Measurements from ENCODE around the gene XPNPEP2.

Gene XPNPEP2

DNA sequence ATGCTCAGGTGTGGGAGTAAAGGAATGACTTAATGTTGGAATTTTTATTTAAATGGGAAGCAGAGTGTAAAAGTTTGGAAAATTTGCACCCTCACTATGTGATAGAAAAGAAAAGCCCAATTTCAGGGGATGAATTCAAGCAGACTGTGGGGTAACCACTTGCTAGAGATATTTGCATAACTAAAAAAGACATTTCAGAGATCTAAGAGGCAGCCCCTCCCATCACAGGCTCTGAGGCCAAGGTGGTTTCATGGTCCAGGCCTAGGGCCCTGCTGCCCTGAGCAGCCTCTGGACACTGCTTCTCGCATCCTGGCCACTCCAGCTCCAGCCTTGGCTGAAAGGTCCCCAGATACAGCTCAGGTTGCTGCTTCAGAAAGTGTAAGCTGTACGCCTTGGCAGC is 5.9 kb upstream of the XPNPEP2 start:
- TF ChIP-seq, protein P1, sequence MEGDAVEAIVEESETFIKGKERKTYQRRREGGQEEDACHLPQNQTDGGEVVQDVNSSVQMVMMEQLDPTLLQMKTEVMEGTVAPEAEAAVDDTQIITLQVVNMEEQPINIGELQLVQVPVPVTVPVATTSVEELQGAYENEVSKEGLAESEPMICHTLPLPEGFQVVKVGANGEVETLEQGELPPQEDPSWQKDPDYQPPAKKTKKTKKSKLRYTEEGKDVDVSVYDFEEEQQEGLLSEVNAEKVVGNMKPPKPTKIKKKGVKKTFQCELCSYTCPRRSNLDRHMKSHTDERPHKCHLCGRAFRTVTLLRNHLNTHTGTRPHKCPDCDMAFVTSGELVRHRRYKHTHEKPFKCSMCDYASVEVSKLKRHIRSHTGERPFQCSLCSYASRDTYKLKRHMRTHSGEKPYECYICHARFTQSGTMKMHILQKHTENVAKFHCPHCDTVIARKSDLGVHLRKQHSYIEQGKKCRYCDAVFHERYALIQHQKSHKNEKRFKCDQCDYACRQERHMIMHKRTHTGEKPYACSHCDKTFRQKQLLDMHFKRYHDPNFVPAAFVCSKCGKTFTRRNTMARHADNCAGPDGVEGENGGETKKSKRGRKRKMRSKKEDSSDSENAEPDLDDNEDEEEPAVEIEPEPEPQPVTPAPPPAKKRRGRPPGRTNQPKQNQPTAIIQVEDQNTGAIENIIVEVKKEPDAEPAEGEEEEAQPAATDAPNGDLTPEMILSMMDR (IDR thresholded peaks at IDR 0.05), result no peak
- H3K27me3 ChIP-seq, result no peaks in the 10 kb centered on the region
- no peak overlapping the region for H3K4me3 ChIP-seq
- H3K4me1 ChIP-seq, result no peaks in the 10 kb centered on the region
- no peaks in the 10 kb centered on the region for H3K9me3 ChIP-seq
- no peaks in the 10 kb centered on the region for H3K36me3 ChIP-seq
- H3K27ac ChIP-seq, result no peak overlapping the region
- intact Hi-C loops (cut with DNase I; ENCODE audit: low total_unique reads), result no loop called here
- no peak for DNase-seq

DNA sequence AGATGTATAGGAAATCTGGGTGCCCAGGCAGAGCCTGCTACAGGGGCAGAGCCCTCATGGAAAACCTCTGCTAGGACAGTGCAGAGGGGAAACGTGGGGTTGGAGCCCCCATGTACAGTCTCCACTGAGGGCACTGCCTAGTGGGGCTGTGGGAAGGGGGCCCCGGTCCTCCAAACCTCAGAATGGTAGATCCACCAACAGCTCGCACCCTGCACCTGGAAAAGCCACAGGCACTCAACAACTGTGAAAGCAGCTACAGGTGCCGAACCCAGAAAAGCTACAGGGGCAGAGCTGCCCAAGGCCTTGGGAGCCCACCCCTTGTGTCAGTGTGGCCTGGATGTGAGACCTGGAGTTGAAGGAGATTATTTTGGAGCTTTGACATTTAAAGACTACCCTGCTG is 5.4 kb upstream of the XPNPEP2 start:
- Histone ChIP-seq H3K36me3 (no peaks in the 10 kb centered on the region), H3K4me3 (no peak overlapping the region), H3K27ac (no peak overlapping the region), H3K4me1 (no peaks in the 10 kb centered on the region), H3K9me3 (no peaks in the 10 kb centered on the region), H3K27me3 (no peaks in the 10 kb centered on the region)
- intact Hi-C loops (cut with DNase I; ENCODE audit: low total_unique reads), result no loop called here
- TF ChIP-seq, protein P1 (IDR thresholded peaks at IDR 0.05), result no peak
- DNase-seq, result no peak

DNA sequence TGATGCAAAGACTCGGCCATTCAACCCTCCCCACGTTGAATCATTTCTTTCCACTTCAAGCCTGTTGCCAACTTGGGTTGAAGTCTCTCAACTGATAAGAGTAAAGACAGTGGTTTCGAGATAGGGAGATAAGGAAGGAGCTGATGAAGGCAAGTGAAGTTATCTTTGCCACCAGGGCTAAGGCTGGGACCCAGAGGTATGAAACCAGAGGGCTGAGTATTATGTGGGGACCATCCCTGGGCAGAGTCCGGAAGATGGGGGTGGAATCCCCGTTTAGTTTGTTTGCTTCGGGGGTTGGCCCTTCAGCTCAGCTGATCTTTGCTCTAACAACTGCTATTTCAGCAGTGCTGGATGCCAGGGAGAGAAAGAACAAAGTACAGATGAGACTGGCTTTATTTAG is 2.3 kb upstream of the XPNPEP2 start:
- no peak overlapping the region for H3K27ac ChIP-seq
- DNase-seq, result no peak
- no peaks in the 10 kb centered on the region for H3K27me3 ChIP-seq
- H3K4me3 ChIP-seq, result no peak overlapping the region
- no peaks in the 10 kb centered on the region for H3K36me3 ChIP-seq
- intact Hi-C loops (cut with DNase I; ENCODE audit: low total_unique reads), result no loop called here
- no peaks in the 10 kb centered on the region for H3K4me1 ChIP-seq
- no peaks in the 10 kb centered on the region for H3K9me3 ChIP-seq
- TF ChIP-seq, protein P1 (IDR thresholded peaks at IDR 0.05), result no peak

DNA sequence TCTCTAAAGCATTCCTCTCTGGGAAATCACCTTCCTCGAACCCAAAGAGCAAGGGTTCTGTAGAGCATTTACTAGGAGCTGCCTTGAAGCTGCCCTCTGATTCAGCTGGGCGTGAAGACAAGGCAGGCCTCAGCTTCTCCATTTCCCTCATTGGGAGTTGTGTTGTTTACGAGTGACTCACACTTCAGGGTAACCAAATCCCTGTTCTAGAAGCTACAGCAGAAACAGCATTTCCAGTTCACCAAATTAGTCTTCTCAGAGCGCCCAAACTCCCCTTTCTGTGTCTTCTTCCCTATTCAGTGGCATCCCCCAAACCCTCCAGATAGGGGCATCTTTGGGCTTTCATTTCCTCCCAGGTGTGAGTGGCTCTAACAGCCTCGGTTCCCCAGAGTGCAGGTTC is 863 bp upstream of the XPNPEP2 start:
- DNase-seq, result no peak
- H3K27ac ChIP-seq, result no peak overlapping the region
- no peaks in the 10 kb centered on the region for H3K36me3 ChIP-seq
- no peak overlapping the region for H3K4me3 ChIP-seq
- no peaks in the 10 kb centered on the region for H3K27me3 ChIP-seq
- H3K4me1 ChIP-seq, result no peaks in the 10 kb centered on the region
- intact Hi-C loops (cut with DNase I; ENCODE audit: low total_unique reads), result no loop called here
- no peaks in the 10 kb centered on the region for H3K9me3 ChIP-seq
- TF ChIP-seq, protein P1 (IDR thresholded peaks at IDR 0.05), result no peak

DNA sequence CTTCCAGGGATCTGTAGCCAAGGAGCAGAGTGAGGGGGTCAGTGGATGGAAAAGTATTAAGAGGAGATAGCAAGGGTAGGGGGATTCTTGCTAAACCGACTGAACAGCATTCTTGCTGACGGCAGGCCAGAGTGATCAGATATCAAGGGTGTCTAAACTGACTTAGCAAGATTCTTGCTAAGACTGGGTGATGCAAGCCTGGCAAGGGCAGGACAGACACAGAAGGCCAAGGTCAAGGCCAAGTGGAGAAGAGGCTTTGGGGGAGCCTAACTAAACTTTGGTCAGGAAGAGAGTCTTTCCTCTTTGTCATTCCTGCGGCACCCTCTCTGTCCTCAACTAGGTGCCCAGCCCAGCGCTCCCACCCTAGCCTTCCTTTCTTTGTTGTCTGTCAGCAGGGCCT is 799 bp downstream of the XPNPEP2 start:
- no peak overlapping the region for H3K4me3 ChIP-seq
- no peak overlapping the region for H3K27ac ChIP-seq
- no peaks in the 10 kb centered on the region for H3K36me3 ChIP-seq
- H3K4me1 ChIP-seq, result no peaks in the 10 kb centered on the region
- DNase-seq, result no peak
- TF ChIP-seq, protein P1 (IDR thresholded peaks at IDR 0.05), result no peak
- intact Hi-C loops (cut with DNase I; ENCODE audit: low total_unique reads), result no loop called here
- no peaks in the 10 kb centered on the region for H3K27me3 ChIP-seq
- no peaks in the 10 kb centered on the region for H3K9me3 ChIP-seq

All from tibial artery (tissue), 4 donors.